SJSA1 (cell line): ENCODE results near the gene SPON1. TPM values are rescaled to one million over a fixed set of nuclear protein-coding genes. Genes with fewer than 3 reads are reported as not detected.
"Not testable (repeated sequence)": the region's sequence is repeated elsewhere in the genome, so short reads cannot be mapped to it uniquely, and the experiment has no call there.

Experiments
- DNase-seq, 2 experiments: peaks; one replicate each; pipeline ENCODE4 v3.0.0-alpha.2; 2015 to 2020; ENCODE audit warnings: low spot score in 2 of 2, low read depth in 1 of 2
- H3K27ac ChIP-seq: fragments of 250-450 bp; sonication (Bioruptor Pico); 2 replicates; pipeline ENCODE4 v1.5.1; 2020; ENCODE audit warnings: mild to moderate bottlenecking, moderate library complexity
- H3K27me3 ChIP-seq: fragments of 250-450 bp; sonication (Bioruptor Pico); replicated peaks from 2 replicates; pipeline ENCODE4 v1.5.1; 2020; ENCODE audit warnings: mild to moderate bottlenecking, moderate library complexity
- H3K36me3 ChIP-seq: fragments of 250-450 bp; sonication (Bioruptor Pico); 2 replicates; pipeline ENCODE4 v1.5.1; 2020; ENCODE audit warnings: mild to moderate bottlenecking
- H3K4me1 ChIP-seq: fragments of 250-450 bp; sonication (Bioruptor Pico); replicated peaks from 2 replicates; pipeline ENCODE4 v1.6.1; 2021; ENCODE audit warnings: mild to moderate bottlenecking
- H3K4me3 ChIP-seq: fragments of 250-450 bp; sonication (Bioruptor Pico); 2 replicates; pipeline ENCODE4 v1.5.1; 2020; ENCODE audit warnings: mild to moderate bottlenecking
- H3K9me3 ChIP-seq: fragments of 250-450 bp; sonication (Bioruptor Pico); replicated peaks from 2 replicates; pipeline ENCODE4 v1.5.1; 2020; ENCODE audit warnings: mild to moderate bottlenecking
- total RNA-seq: library from RNA; depleted of rRNA; stranded (reverse); fragments of >200 nt; shearing (Covaris generic); gene quantifications from 2 replicates; pipeline ENCODE4 v1.2.3, GENCODE V29; 2014

The SPON1 gene
- total RNA-seq, 1 experiment from 2014 or later: 24.6 TPM

- Histone ChIP-seq H3K4me3 (no peak overlapping the region), H3K9me3 (no peaks in the 10 kb centered on the region), H3K4me1 (no peaks in the 10 kb centered on the region), H3K27ac (no peak overlapping the region), H3K27me3 (peaks cover 8% of the 10 kb centered on the region), H3K36me3 (no peaks in the 10 kb centered on the region)
- no peak for DNase-seq
Observed at GRCh38 chr11:14242733-14243132, 280.2 kb downstream of the SPON1 start.

- H3K4me1 ChIP-seq: no peaks in the 10 kb centered on the region
- no peak overlapping the region for H3K4me3 ChIP-seq
- no peak overlapping the region for H3K27ac ChIP-seq
- H3K9me3 ChIP-seq: no peaks in the 10 kb centered on the region
- no peak for DNase-seq
- H3K36me3 ChIP-seq: no peaks in the 10 kb centered on the region
- H3K27me3 ChIP-seq: peaks cover 8% of the 10 kb centered on the region; the same call in 1 of the 2 replicates
Observed at GRCh38 chr11:14244926-14245325, 282.4 kb downstream of the SPON1 start.

- H3K9me3 ChIP-seq: no peaks in the 10 kb centered on the region
- no peak overlapping the region for H3K27ac ChIP-seq
- H3K4me3 ChIP-seq: no peak overlapping the region
- peaks cover 3% of the 10 kb centered on the region; the same call in 1 of the 2 replicates for H3K27me3 ChIP-seq
- no peaks in the 10 kb centered on the region for H3K36me3 ChIP-seq
- no peak for DNase-seq
- no peaks in the 10 kb centered on the region for H3K4me1 ChIP-seq
Observed at GRCh38 chr11:14245444-14245843, 282.9 kb downstream of the SPON1 start.

GRCh38 chr11:14248580-14248981 is 286.1 kb downstream of the SPON1 start:
- Histone ChIP-seq H3K36me3 (no peaks in the 10 kb centered on the region), H3K4me1 (no peaks in the 10 kb centered on the region), H3K4me3 (no peak overlapping the region), H3K9me3 (no peaks in the 10 kb centered on the region), H3K27me3 (peaks cover 6% of the 10 kb centered on the region; the same call in 1 of the 2 replicates), H3K27ac (no peak overlapping the region)
- no peak for DNase-seq

- Histone ChIP-seq H3K9me3 (no peaks in the 10 kb centered on the region), H3K4me1 (no peaks in the 10 kb centered on the region), H3K4me3 (no peak overlapping the region), H3K27me3 (peaks cover 6% of the 10 kb centered on the region; the same call in 1 of the 2 replicates), H3K36me3 (no peaks in the 10 kb centered on the region), H3K27ac (no peak overlapping the region)
- DNase-seq: peak; percentile 62 to 66
Observed at GRCh38 chr11:14249121-14249963, 286.8 kb downstream of the SPON1 start.

GRCh38 chr11:14251754-14252153 is 289.2 kb downstream of the SPON1 start:
- no peak for DNase-seq
- no peaks in the 10 kb centered on the region for H3K36me3 ChIP-seq
- no peak overlapping the region for H3K27ac ChIP-seq
- H3K4me3 ChIP-seq: no peak overlapping the region
- H3K27me3 ChIP-seq: peaks cover 3% of the 10 kb centered on the region; the same call in 1 of the 2 replicates
- no peaks in the 10 kb centered on the region for H3K4me1 ChIP-seq
- no peaks in the 10 kb centered on the region for H3K9me3 ChIP-seq

GRCh38 chr11:14252501-14252900 is 290.0 kb downstream of the SPON1 start:
- not testable (repeated sequence) for H3K4me3 ChIP-seq, H3K27ac ChIP-seq, H3K4me1 ChIP-seq, H3K36me3 ChIP-seq, H3K27me3 ChIP-seq, H3K9me3 ChIP-seq, DNase-seq

- Histone ChIP-seq H3K4me3 (no peak overlapping the region), H3K27ac (no peak overlapping the region), H3K4me1 (no peaks in the 10 kb centered on the region), H3K27me3 (peaks cover 3% of the 10 kb centered on the region; the same call in 1 of the 2 replicates), H3K9me3 (no peaks in the 10 kb centered on the region), H3K36me3 (no peaks in the 10 kb centered on the region)
- DNase-seq: no peak
Observed at GRCh38 chr11:14253421-14253820, 290.9 kb downstream of the SPON1 start.

GRCh38 chr11:14253840-14254239 is 291.3 kb downstream of the SPON1 start:
- H3K27ac ChIP-seq: no peak overlapping the region
- H3K27me3 ChIP-seq: peaks cover 3% of the 10 kb centered on the region; the same call in 1 of the 2 replicates
- no peaks in the 10 kb centered on the region for H3K4me1 ChIP-seq
- no peaks in the 10 kb centered on the region for H3K36me3 ChIP-seq
- no peak for DNase-seq
- no peaks in the 10 kb centered on the region for H3K9me3 ChIP-seq
- H3K4me3 ChIP-seq: no peak overlapping the region

GRCh38 chr11:14254533-14255237 is 292.2 kb downstream of the SPON1 start:
- Histone ChIP-seq H3K4me1 (no peaks in the 10 kb centered on the region), H3K36me3 (no peaks in the 10 kb centered on the region), H3K27me3 (peaks cover 3% of the 10 kb centered on the region; the same call in 1 of the 2 replicates), H3K27ac (no peak overlapping the region), H3K9me3 (no peaks in the 10 kb centered on the region), H3K4me3 (no peak overlapping the region)
- no peak for DNase-seq

- Histone ChIP-seq H3K9me3 (no peaks in the 10 kb centered on the region), H3K27me3 (peaks cover 3% of the 10 kb centered on the region; the same call in 1 of the 2 replicates), H3K4me1 (no peaks in the 10 kb centered on the region), H3K4me3 (no peak overlapping the region), H3K36me3 (no peaks in the 10 kb centered on the region), H3K27ac (no peak overlapping the region)
- no peak for DNase-seq
Observed at GRCh38 chr11:14255238-14255534, 292.7 kb downstream of the SPON1 start.

- Histone ChIP-seq H3K27ac (no peak overlapping the region), H3K9me3 (no peaks in the 10 kb centered on the region), H3K4me3 (no peak overlapping the region), H3K4me1 (no peaks in the 10 kb centered on the region), H3K36me3 (no peaks in the 10 kb centered on the region), H3K27me3 (no peaks in the 10 kb centered on the region; the same call in 1 of the 2 replicates)
- DNase-seq: no peak
Observed at GRCh38 chr11:14258221-14258935, 295.9 kb downstream of the SPON1 start.

GRCh38 chr11:14259186-14259784 is 296.8 kb downstream of the SPON1 start:
- DNase-seq: no peak
- H3K27me3 ChIP-seq: no peaks in the 10 kb centered on the region; the same call in 1 of the 2 replicates

More at GRCh38 chr11:14259186-14259784, 296.8 kb downstream of the SPON1 start:
- Histone ChIP-seq H3K36me3 (no peaks in the 10 kb centered on the region), H3K27ac (no peak overlapping the region), H3K9me3 (no peaks in the 10 kb centered on the region), H3K4me3 (no peak overlapping the region), H3K4me1 (no peaks in the 10 kb centered on the region)
